SK-N-MC (cell line): Measurements from ENCODE around the gene ANKRD2.

Source experiments
- DNase-seq: peaks from one replicate; pipeline ENCODE4 v3.0.0-alpha.2; 2011; ENCODE audit warnings: low read depth, low spot score
- H3K27ac ChIP-seq: fragments of 200-600 bp; sonication (generic); 2 replicates; pipeline ENCODE4 v1.5.1; 2016; ENCODE audit warnings: mixed run types
- H3K36me3 ChIP-seq: fragments of 200-600 bp; sonication (generic); 2 replicates; pipeline ENCODE4 v1.6.1; 2017; ENCODE audit warnings: antibody characterized with exemption, low read length, mixed read lengths; ENCODE audit not compliant: insufficient read depth
- H3K4me3 ChIP-seq: fragments of 200-600 bp; sonication (generic); 2 replicates; pipeline ENCODE4 v1.5.1; 2016
- H3K9ac ChIP-seq: fragments of 200-600 bp; sonication (generic); 2 replicates; pipeline ENCODE4 v1.8.0; 2017; ENCODE audit warnings: mixed run types, mixed read lengths; ENCODE audit not compliant: insufficient read length
- H3K9me3 ChIP-seq: fragments of 200-600 bp; sonication (generic); 2 replicates; pipeline ENCODE4 v1.6.1; 2017; ENCODE audit warnings: low read depth, mild to moderate bottlenecking, antibody characterized with exemption, low read length, moderate library complexity, mixed read lengths
- EZH2 ChIP-seq: fragments of 200-600 bp; sonication (generic); IDR thresholded peaks from one replicate; pipeline ENCODE4 v1.6.1; 2017; ENCODE audit warnings: antibody characterized with exemption
- FOXP2 ChIP-seq: optimal IDR thresholded peaks from 2 replicates; pipeline ENCODE3; 2011; ENCODE audit warnings: mild to moderate bottlenecking, moderate library complexity; ENCODE audit not compliant: insufficient read depth; ENCODE audit errors: extremely low read length, control extremely low read depth
- POLR2AphosphoS5 ChIP-seq: IDR thresholded peaks from 2 replicates; pipeline ENCODE4 v1.6.1; 2012; ENCODE audit warnings: mild to moderate bottlenecking, low read depth, low read length, borderline replicate concordance

ANKRD2 gene

GRCh38 chr10:97542169-97543024 lies 30.2 kb upstream of the ANKRD2 start:
- Histone ChIP-seq H3K9ac (no peak overlapping the region), H3K9me3 (no peaks in the 10 kb centered on the region), H3K4me3 (no peak overlapping the region), H3K36me3 (no peaks in the 10 kb centered on the region), H3K27ac (no peak overlapping the region)
- TF ChIP-seq EZH2 = no peak
- no peak for TF ChIP-seq POLR2AphosphoS5
- no peak for TF ChIP-seq FOXP2
- DNase-seq = no peak

- H3K9ac ChIP-seq = no peak overlapping the region
- TF ChIP-seq FOXP2 (no peak), EZH2 (no peak), POLR2AphosphoS5 (no peak)
Measured at GRCh38 chr10:97543025-97543546, 29.5 kb upstream of the ANKRD2 start.

GRCh38 chr10:97546456-97547270 lies 25.9 kb upstream of the ANKRD2 start:
- Histone ChIP-seq H3K36me3 (no peaks in the 10 kb centered on the region), H3K9me3 (no peaks in the 10 kb centered on the region), H3K4me3 (no peak overlapping the region), H3K9ac (no peak overlapping the region), H3K27ac (no peak overlapping the region)
- no peak for TF ChIP-seq FOXP2
- DNase-seq = no peak

More at GRCh38 chr10:97543025-97543546, 29.5 kb upstream of the ANKRD2 start:
- H3K9me3 ChIP-seq = no peaks in the 10 kb centered on the region
- no peak overlapping the region for H3K27ac ChIP-seq
- DNase-seq = no peak
- H3K36me3 ChIP-seq = no peaks in the 10 kb centered on the region
- H3K4me3 ChIP-seq = no peak overlapping the region

- no peak overlapping the region for H3K27ac ChIP-seq
- H3K9ac ChIP-seq = no peak overlapping the region
- DNase-seq = no peak
- H3K9me3 ChIP-seq = no peaks in the 10 kb centered on the region
- TF ChIP-seq POLR2AphosphoS5 = no peak
- TF ChIP-seq EZH2 = no peak
- no peak for TF ChIP-seq FOXP2
- no peak overlapping the region for H3K4me3 ChIP-seq
- no peaks in the 10 kb centered on the region for H3K36me3 ChIP-seq
Measured at GRCh38 chr10:97547271-97547600, 25.3 kb upstream of the ANKRD2 start.

- no peak for DNase-seq
Measured at GRCh38 chr10:97547962-97548361, 24.6 kb upstream of the ANKRD2 start.

GRCh38 chr10:97548828-97549455 lies 23.6 kb upstream of the ANKRD2 start:
- Histone ChIP-seq H3K9ac (no peak overlapping the region), H3K4me3 (no peak overlapping the region), H3K36me3 (no peaks in the 10 kb centered on the region), H3K9me3 (no peaks in the 10 kb centered on the region), H3K27ac (no peak overlapping the region)
- DNase-seq = no peak
- no peak for TF ChIP-seq EZH2
- no peak for TF ChIP-seq FOXP2
- no peak for TF ChIP-seq POLR2AphosphoS5

More at GRCh38 chr10:97547962-97548361, 24.6 kb upstream of the ANKRD2 start:
- Histone ChIP-seq H3K27ac (no peak overlapping the region), H3K9ac (no peak overlapping the region), H3K4me3 (no peak overlapping the region), H3K9me3 (no peaks in the 10 kb centered on the region), H3K36me3 (no peaks in the 10 kb centered on the region)
- TF ChIP-seq FOXP2 (no peak), POLR2AphosphoS5 (no peak), EZH2 (no peak)

- Histone ChIP-seq H3K9ac (no peak overlapping the region), H3K36me3 (no peaks in the 10 kb centered on the region), H3K9me3 (no peaks in the 10 kb centered on the region), H3K27ac (no peak overlapping the region), H3K4me3 (no peak overlapping the region)
- no peak for DNase-seq
- TF ChIP-seq POLR2AphosphoS5 (no peak), FOXP2 (no peak), EZH2 (no peak)
Measured at GRCh38 chr10:97549587-97550322, 22.8 kb upstream of the ANKRD2 start.
